VCaP (cell line): ENCODE data around the gene EAF2.
A peak's percentile ranks its signal among the peaks of the same experiment; 100 is the strongest.

Source experiments
- H3K27ac ChIP-seq: fragments of 450-650 bp; 2 replicates; pipeline ENCODE4 v1.5.1; 2017
- CTCF ChIP-seq: fragments of 450-650 bp; conservative IDR thresholded peaks from 2 replicates; pipeline ENCODE4 v1.5.1; 2017; ENCODE audit warnings: mild to moderate bottlenecking, moderate library complexity

EAF2 gene

GRCh38 chr3:121916189-121916588 is 81.2 kb downstream of the EAF2 start:
- no peak for TF ChIP-seq CTCF
- H3K27ac ChIP-seq: peak overlapping the region; percentile 55

GRCh38 chr3:121918779-121919483 is 83.9 kb downstream of the EAF2 start:
- no peak overlapping the region for H3K27ac ChIP-seq
- no peak for TF ChIP-seq CTCF

- TF ChIP-seq CTCF: no peak
Observed at GRCh38 chr3:121924734-121925133, 89.7 kb downstream of the EAF2 start.

GRCh38 chr3:121926380-121926779 is 91.4 kb downstream of the EAF2 start:
- TF ChIP-seq CTCF: no peak
- no peak overlapping the region for H3K27ac ChIP-seq

More at GRCh38 chr3:121924734-121925133, 89.7 kb downstream of the EAF2 start:
- H3K27ac ChIP-seq: no peak overlapping the region
